ENCODE data around the gene DHCR24.

- no peak for TF ChIP-seq HDGF (IDR thresholded peaks at IDR 0.05; ENCODE audit: borderline replicate concordance)
- TF ChIP-seq BHLHE40 (IDR thresholded peaks at IDR 0.05; ENCODE audit: borderline replicate concordance): no peak
- no peak for TF ChIP-seq FOXM1 (IDR thresholded peaks at IDR 0.05; ENCODE audit: borderline replicate concordance)
- no peak for TF ChIP-seq SUZ12 (IDR thresholded peaks at IDR 0.05)
- TF ChIP-seq SP1 (IDR thresholded peaks at IDR 0.05): no peak
- no peak for TF ChIP-seq TARDBP (IDR thresholded peaks at IDR 0.05)
- TF ChIP-seq FOXA1 (IDR thresholded peaks at IDR 0.05): no peak
- no peak for TF ChIP-seq CTBP1 (IDR thresholded peaks at IDR 0.05; ENCODE audit: borderline replicate concordance)
- TF ChIP-seq ARNT (IDR thresholded peaks at IDR 0.05): no peak
- TF ChIP-seq LEF1 (IDR thresholded peaks at IDR 0.05; ENCODE audit: borderline replicate concordance): no peak
Observed at GRCh38 chr1:54922040-54922761, 35.2 kb upstream of the DHCR24 start.
